GM12878 (cell line): ENCODE results near the gene PITRM1. TPM values are rescaled to one million over a fixed set of nuclear protein-coding genes. Genes with fewer than 3 reads are reported as not detected.

ENCODE experiments used
- ASH2L ChIP-seq: fragments of 300-600, 200-600 bp; sonication (generic); IDR thresholded peaks from 2 replicates; pipeline ENCODE4 v1.6.1; 2017; ENCODE audit warnings: low read depth, mild to moderate bottlenecking, borderline replicate concordance
- BMI1 ChIP-seq: fragments of 450-650 bp; IDR thresholded peaks from 2 replicates; pipeline ENCODE4 v1.6.1; 2016; ENCODE audit warnings: mild to moderate bottlenecking, moderate library complexity, borderline replicate concordance
- CBFB ChIP-seq: IDR thresholded peaks from 2 replicates; pipeline ENCODE4 v1.6.1; 2016; ENCODE audit warnings: antibody characterized with exemption, low read depth
- CEBPB ChIP-seq, 2 experiments: fragments of 150-350 bp in 1 of 2; IDR thresholded peaks; 2 replicates each; pipeline ENCODE4 v1.6.1; 2012 to 2014; ENCODE audit warnings: low read depth in 2 of 2, low read length in 2 of 2, borderline replicate concordance in 1 of 2, inconsistent platforms in 1 of 2
- CHD2 ChIP-seq: IDR thresholded peaks from 2 replicates; pipeline ENCODE4 v1.6.1; 2011; ENCODE audit warnings: low read depth, low read length, improper control_type of control experiment, borderline replicate concordance
- CHD4 ChIP-seq: fragments of 200-600 bp; sonication (generic); IDR thresholded peaks from 2 replicates; pipeline ENCODE4 v1.6.1; 2016; ENCODE audit warnings: mild to moderate bottlenecking
- EZH2 ChIP-seq: IDR thresholded peaks from 2 replicates; pipeline ENCODE4 v1.6.1; 2012; ENCODE audit warnings: low read depth, mild to moderate bottlenecking, control low read depth, inconsistent platforms, low read length, borderline replicate concordance; ENCODE audit not compliant: control insufficient read depth
- GABPA ChIP-seq: IDR thresholded peaks from 2 replicates; pipeline ENCODE4 v1.6.1; 2014; ENCODE audit warnings: antibody characterized with exemption, low read depth, mild to moderate bottlenecking, inconsistent platforms
- HDGF ChIP-seq: fragments of 450-650 bp; IDR thresholded peaks from 2 replicates; pipeline ENCODE4 v1.6.1; 2016; ENCODE audit warnings: antibody characterized with exemption
- KAT2A ChIP-seq: conservative IDR thresholded peaks from 2 replicates; pipeline ENCODE4 v1.6.1; 2011; ENCODE audit warnings: low read depth, low read length; ENCODE audit not compliant: control insufficient read depth
- LARP7 ChIP-seq: fragments of 450-650 bp; IDR thresholded peaks from 2 replicates; pipeline ENCODE4 v1.6.1; 2017; ENCODE audit warnings: mild to moderate bottlenecking
- MTA2 ChIP-seq: fragments of 450-650 bp; IDR thresholded peaks from 2 replicates; pipeline ENCODE4 v1.6.1; 2016; ENCODE audit warnings: low read depth, mild to moderate bottlenecking, moderate library complexity
- POLR2A ChIP-seq: IDR thresholded peaks from 2 replicates; pipeline ENCODE4 v1.6.1; 2011; ENCODE audit warnings: low read depth, mild to moderate bottlenecking, low read length
- RBBP5 ChIP-seq: fragments of 200-600 bp; sonication (generic); conservative IDR thresholded peaks from 2 replicates; pipeline ENCODE4 v1.6.1; 2016
- RELA ChIP-seq: fragments of 450-650 bp; IDR thresholded peaks from 2 replicates; pipeline ENCODE4 v1.8.0; 2014; ENCODE audit warnings: borderline replicate concordance; ENCODE audit not compliant: partially characterized antibody
- SMAD1 ChIP-seq: fragments of 450-650 bp; IDR thresholded peaks from 2 replicates; pipeline ENCODE4 v1.6.1; 2018; ENCODE audit warnings: mild to moderate bottlenecking, low read depth; ENCODE audit not compliant: partially characterized antibody
- SP1 ChIP-seq: IDR thresholded peaks from one replicate; pipeline ENCODE4 v1.6.1; 2011; ENCODE audit warnings: low read depth, low read length
- SRF ChIP-seq, 2 experiments: IDR thresholded peaks; 2 replicates each; pipeline ENCODE4 v1.6.1; 2011; ENCODE audit warnings: low read depth in 2 of 2, low read length in 2 of 2, mild to moderate bottlenecking in 1 of 2, moderate library complexity in 1 of 2
- TCF12 ChIP-seq: IDR thresholded peaks from 2 replicates; pipeline ENCODE4 v1.6.1; 2011; ENCODE audit warnings: low read depth, mild to moderate bottlenecking, low read length
- TCF7 ChIP-seq: IDR thresholded peaks from 2 replicates; pipeline ENCODE4 v1.6.1; 2014; ENCODE audit warnings: antibody characterized with exemption, borderline replicate concordance
- YBX1 ChIP-seq: fragments of 450-650 bp; IDR thresholded peaks from 2 replicates; pipeline ENCODE4 v1.6.1; 2016; ENCODE audit warnings: antibody characterized with exemption
- ZNF217 ChIP-seq: fragments of 450-650 bp; IDR thresholded peaks from 2 replicates; pipeline ENCODE4 v1.6.1; 2017; ENCODE audit warnings: antibody characterized with exemption, mild to moderate bottlenecking
- polyA plus RNA-seq, 11 experiments: library from polyadenylated mRNA; depleted of rRNA in 4 of 11; unstranded in 6 of 11; stranded (reverse) in 5 of 11; fragments of >200 nt; fragmentation: Nextera tagmentation in 4 of 11; fragmentation: Illumina TruSeq in 1 of 11; extraction: Ambion mirVana in 4 of 11; extraction: Trizol in 1 of 11; gene quantifications; 1 replicate in 1 of 11; 2 replicates in 10 of 11; pipeline versions ENCODE4 v1.2.1 to v1.2.3, GENCODE V29; 2011 to 2016; ENCODE audit warnings: inconsistent platforms in 2 of 11, missing spikeins in 2 of 11, low read depth in 1 of 11
- total RNA-seq, 4 experiments: library from RNA; depleted of rRNA in 3 of 4; stranded (reverse); fragments of >200 nt in 3 of 4; fragmentation: Illumina TruSeq in 1 of 4; extraction: Trizol in 1 of 4; gene quantifications; 2 replicates each; pipeline versions ENCODE4 v1.2.1 to v1.2.3, GENCODE V29; 2013 to 2021
- TF ChIP-seq, protein P1 (sequence below): fragments of 450-650 bp; IDR thresholded peaks from 2 replicates; pipeline ENCODE4 v1.6.1; 2017; ENCODE audit warnings: mild to moderate bottlenecking
- TF ChIP-seq, protein P2 (sequence below): fragments of 450-650 bp; formaldehyde crosslinking; IDR thresholded peaks from 2 replicates; pipeline ENCODE4 v1.4.0; 2020; ENCODE audit warnings: mild to moderate bottlenecking, moderate library complexity
- TF ChIP-seq, protein P3 (sequence below): fragments of 450-650 bp; conservative IDR thresholded peaks from 2 replicates; pipeline ENCODE4 v1.6.1; 2017; ENCODE audit warnings: mild to moderate bottlenecking, moderate library complexity

PITRM1 gene
- total and polyA plus RNA-seq, 10 of the 15 experiments (the other 5 are each of a cell fraction or from before 2014, with no cell fraction given), result 15.5 to 53.0 (median 45.0) TPM

DNA sequence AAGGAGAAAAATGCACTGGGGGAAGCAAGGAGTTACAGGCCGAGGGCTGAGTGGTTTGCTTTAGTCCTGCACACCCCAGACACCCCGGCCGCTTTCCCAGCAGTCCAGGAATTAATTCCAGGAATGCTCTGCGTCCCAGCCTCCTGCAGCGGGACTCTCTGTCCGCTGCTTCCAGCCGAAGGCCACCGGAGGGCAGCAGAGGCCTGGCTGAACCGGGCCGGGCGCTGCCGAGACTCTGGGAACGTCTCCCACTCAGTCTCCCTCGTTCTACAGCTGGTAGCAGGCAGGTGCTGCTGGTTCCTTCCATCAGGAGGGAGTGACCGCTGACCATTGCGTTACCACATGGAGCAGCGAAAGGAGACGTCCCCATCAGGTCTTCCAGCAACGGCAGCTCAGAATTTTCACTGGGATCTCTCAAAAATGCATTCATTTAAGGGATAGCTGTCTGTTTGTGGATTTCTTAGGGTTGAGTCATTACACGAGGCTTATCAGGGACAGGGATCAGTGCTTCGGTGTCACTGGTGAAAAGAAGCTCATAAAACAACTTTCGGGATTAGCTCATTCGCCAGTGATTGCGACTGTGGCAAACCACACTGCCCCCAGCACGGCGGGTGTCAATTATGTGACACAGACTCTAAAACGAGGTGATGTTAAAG is 24.9 kb upstream of the PITRM1 start (continued):
- TF ChIP-seq ASH2L (no peak), CHD2 (no peak), CBFB (peak; percentile 83), TCF7 (0 out of 2 replicates have a peak, but pooled peaks have one; percentile 16), HDGF (no peak), CHD4 (no peak), EZH2 (0 out of 2 replicates have a peak, but pooled peaks have one; percentile 36), GABPA (0 out of 2 replicates have a peak, but pooled peaks have one; percentile 27), SP1 (no peak), SMAD1 (no peak), KAT2A (no peak), YBX1 (no peak), BMI1 (peak; percentile 31; the same call in 1 of the 2 replicates), MTA2 (peak; percentile 89), TCF12 (0 out of 2 replicates have a peak, but pooled peaks have one; percentile 18), POLR2A (no peak), CEBPB (IDR thresholded peaks at IDR 0.05; ENCODE audit: borderline replicate concordance in 1 of 2, low read depth in 2 of 2, low read length in 2 of 2) (0 out of 4 replicates have a peak, but pooled peaks of 1 of the 2 experiments have one; percentile 41), RBBP5 (no peak), RELA (no peak), LARP7 (0 out of 2 replicates have a peak, but pooled peaks have one; percentile 39), SRF (IDR thresholded peaks at IDR 0.05; ENCODE audit: low read depth in 2 of 2, low read length in 2 of 2) (no peak), ZNF217 (peak; percentile 62; the same call in 1 of the 2 replicates)
- TF ChIP-seq, protein P1, sequence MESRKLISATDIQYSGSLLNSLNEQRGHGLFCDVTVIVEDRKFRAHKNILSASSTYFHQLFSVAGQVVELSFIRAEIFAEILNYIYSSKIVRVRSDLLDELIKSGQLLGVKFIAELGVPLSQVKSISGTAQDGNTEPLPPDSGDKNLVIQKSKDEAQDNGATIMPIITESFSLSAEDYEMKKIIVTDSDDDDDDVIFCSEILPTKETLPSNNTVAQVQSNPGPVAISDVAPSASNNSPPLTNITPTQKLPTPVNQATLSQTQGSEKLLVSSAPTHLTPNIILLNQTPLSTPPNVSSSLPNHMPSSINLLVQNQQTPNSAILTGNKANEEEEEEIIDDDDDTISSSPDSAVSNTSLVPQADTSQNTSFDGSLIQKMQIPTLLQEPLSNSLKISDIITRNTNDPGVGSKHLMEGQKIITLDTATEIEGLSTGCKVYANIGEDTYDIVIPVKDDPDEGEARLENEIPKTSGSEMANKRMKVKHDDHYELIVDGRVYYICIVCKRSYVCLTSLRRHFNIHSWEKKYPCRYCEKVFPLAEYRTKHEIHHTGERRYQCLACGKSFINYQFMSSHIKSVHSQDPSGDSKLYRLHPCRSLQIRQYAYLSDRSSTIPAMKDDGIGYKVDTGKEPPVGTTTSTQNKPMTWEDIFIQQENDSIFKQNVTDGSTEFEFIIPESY, result no peak
- TF ChIP-seq, protein P2, sequence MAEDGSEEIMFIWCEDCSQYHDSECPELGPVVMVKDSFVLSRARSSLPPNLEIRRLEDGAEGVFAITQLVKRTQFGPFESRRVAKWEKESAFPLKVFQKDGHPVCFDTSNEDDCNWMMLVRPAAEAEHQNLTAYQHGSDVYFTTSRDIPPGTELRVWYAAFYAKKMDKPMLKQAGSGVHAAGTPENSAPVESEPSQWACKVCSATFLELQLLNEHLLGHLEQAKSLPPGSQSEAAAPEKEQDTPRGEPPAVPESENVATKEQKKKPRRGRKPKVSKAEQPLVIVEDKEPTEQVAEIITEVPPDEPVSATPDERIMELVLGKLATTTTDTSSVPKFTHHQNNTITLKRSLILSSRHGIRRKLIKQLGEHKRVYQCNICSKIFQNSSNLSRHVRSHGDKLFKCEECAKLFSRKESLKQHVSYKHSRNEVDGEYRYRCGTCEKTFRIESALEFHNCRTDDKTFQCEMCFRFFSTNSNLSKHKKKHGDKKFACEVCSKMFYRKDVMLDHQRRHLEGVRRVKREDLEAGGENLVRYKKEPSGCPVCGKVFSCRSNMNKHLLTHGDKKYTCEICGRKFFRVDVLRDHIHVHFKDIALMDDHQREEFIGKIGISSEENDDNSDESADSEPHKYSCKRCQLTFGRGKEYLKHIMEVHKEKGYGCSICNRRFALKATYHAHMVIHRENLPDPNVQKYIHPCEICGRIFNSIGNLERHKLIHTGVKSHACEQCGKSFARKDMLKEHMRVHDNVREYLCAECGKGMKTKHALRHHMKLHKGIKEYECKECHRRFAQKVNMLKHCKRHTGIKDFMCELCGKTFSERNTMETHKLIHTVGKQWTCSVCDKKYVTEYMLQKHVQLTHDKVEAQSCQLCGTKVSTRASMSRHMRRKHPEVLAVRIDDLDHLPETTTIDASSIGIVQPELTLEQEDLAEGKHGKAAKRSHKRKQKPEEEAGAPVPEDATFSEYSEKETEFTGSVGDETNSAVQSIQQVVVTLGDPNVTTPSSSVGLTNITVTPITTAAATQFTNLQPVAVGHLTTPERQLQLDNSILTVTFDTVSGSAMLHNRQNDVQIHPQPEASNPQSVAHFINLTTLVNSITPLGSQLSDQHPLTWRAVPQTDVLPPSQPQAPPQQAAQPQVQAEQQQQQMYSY (CRISPR knock-in tag), result no peak
- TF ChIP-seq, protein P3, sequence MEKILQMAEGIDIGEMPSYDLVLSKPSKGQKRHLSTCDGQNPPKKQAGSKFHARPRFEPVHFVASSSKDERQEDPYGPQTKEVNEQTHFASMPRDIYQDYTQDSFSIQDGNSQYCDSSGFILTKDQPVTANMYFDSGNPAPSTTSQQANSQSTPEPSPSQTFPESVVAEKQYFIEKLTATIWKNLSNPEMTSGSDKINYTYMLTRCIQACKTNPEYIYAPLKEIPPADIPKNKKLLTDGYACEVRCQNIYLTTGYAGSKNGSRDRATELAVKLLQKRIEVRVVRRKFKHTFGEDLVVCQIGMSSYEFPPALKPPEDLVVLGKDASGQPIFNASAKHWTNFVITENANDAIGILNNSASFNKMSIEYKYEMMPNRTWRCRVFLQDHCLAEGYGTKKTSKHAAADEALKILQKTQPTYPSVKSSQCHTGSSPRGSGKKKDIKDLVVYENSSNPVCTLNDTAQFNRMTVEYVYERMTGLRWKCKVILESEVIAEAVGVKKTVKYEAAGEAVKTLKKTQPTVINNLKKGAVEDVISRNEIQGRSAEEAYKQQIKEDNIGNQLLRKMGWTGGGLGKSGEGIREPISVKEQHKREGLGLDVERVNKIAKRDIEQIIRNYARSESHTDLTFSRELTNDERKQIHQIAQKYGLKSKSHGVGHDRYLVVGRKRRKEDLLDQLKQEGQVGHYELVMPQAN, result no peak
